ENCODE data around the gene MYO15A.

MYO15A gene

GRCh38 chr17:18108401-18109312, at the start of gene MYO15A:
Gene MYO15A, plus strand, starts transcription at chr17:18108756. Its CDS starts 10,045 bp downstream, at chr17:18118801.
- DNase-seq = no peak

GRCh38 chr17:18059283-18059682, 49.3 kb upstream of the MYO15A start:
- DNase-seq = no peak

- DNase-seq = no peak
These were observed 44.5 kb upstream of the MYO15A start for GRCh38 chr17:18064053-18064452.

GRCh38 chr17:18065546-18065945, 43.0 kb upstream of the MYO15A start:
- DNase-seq = no peak

GRCh38 chr17:18066866-18067265, 41.7 kb upstream of the MYO15A start:
- no peak for DNase-seq

GRCh38 chr17:18069101-18069500, 39.5 kb upstream of the MYO15A start:
- DNase-seq = no peak

- DNase-seq = no peak
These were observed 37.7 kb upstream of the MYO15A start for GRCh38 chr17:18070861-18071340.

GRCh38 chr17:18071751-18072150, 36.8 kb upstream of the MYO15A start:
- DNase-seq = no peak

- DNase-seq = no peak
These were observed 33.8 kb upstream of the MYO15A start for GRCh38 chr17:18074566-18075272.

GRCh38 chr17:18076936-18077335, 31.6 kb upstream of the MYO15A start:
- DNase-seq = no peak

- DNase-seq = no peak
These were observed 29.0 kb upstream of the MYO15A start for GRCh38 chr17:18079543-18079942.

GRCh38 chr17:18084256-18084655, 24.3 kb upstream of the MYO15A start:
- DNase-seq = no peak

- no peak for DNase-seq
These were observed 20.7 kb upstream of the MYO15A start, which contains the start of gene DRG2 for GRCh38 chr17:18087610-18088491. Gene DRG2, plus strand, starts transcription at chr17:18087948. Its CDS starts 76 bp downstream, at chr17:18088024.

- no peak for DNase-seq
These were observed 18.9 kb upstream of the MYO15A start for GRCh38 chr17:18089613-18090012.

- no peak for DNase-seq
These were observed 14.7 kb upstream of the MYO15A start for GRCh38 chr17:18093616-18094408.

- DNase-seq = no peak
These were observed 14.1 kb upstream of the MYO15A start for GRCh38 chr17:18094409-18094807.

- DNase-seq = no peak
These were observed 9.0 kb upstream of the MYO15A start for GRCh38 chr17:18099516-18099915.

GRCh38 chr17:18100616-18101015, 7.9 kb upstream of the MYO15A start:
- no peak for DNase-seq

- no peak for DNase-seq
These were observed 6.7 kb upstream of the MYO15A start for GRCh38 chr17:18101828-18102227.

- no peak for DNase-seq
These were observed 5.9 kb upstream of the MYO15A start for GRCh38 chr17:18102640-18103039.

- no peak for DNase-seq
These were observed 3.5 kb upstream of the MYO15A start for GRCh38 chr17:18105027-18105426.

GRCh38 chr17:18105595-18105994, 3.0 kb upstream of the MYO15A start:
- DNase-seq = no peak
